ENCODE measurements around the gene ABL2.
"Not testable (repeated sequence)": the region's sequence is repeated elsewhere in the genome, so short reads cannot be mapped to it uniquely, and the experiment has no call there.

Gene ABL2

DNA sequence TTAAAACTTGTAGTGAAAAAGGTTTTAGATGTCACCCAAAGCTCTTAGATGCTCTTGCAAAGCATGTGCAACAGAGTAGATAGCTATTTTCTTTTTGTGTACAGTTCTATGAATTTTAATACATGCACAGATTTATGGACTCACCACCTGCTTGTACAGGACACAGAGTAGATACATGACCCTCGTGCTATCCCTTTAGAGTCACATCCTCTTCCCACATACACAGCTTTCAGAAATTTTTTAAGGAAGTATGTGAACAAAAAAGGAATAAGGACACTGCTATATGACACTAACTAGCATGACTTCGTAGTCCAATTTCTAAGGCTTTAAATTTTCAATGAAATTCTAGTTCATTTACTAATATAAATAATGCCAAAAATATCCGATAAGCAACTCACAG is 60.9 kb downstream of the ABL2 start:
- FAIRE-seq = no peak

DNA sequence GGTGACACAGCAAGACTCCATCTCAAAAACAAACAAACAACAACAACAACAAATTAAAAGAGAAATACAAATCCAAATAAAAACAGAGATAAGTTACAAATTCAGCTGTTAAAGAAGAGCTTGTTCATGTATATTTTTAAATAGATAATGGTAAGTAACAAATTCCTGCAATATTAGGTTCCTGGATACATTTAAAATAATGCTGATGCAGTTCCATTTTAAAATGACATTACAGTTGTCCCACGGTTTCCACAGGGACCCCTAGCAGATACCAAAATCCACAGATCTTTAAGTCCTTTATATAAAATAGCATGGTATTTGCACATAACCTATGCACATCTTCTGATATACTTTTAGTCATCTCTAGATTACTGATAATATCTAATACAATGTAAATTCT is 61.5 kb downstream of the ABL2 start:
- FAIRE-seq = no peak

DNA sequence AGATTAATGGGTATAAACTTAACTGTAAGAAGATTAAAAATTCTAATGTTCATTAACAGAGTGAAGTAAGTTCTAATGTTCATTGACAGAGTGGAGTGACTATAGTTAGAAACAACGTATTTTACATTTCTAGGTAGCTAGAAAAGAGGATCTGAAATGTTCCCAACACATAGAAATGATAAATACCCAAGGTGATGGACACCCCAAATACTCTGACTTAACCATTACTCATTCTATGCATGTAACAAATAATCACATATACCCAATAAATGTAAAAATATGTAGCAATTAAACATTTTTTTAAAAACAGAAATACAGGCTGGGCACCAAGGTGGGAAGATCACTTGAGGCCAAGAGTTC is 62.1 kb downstream of the ABL2 start:
- no peak for FAIRE-seq

DNA sequence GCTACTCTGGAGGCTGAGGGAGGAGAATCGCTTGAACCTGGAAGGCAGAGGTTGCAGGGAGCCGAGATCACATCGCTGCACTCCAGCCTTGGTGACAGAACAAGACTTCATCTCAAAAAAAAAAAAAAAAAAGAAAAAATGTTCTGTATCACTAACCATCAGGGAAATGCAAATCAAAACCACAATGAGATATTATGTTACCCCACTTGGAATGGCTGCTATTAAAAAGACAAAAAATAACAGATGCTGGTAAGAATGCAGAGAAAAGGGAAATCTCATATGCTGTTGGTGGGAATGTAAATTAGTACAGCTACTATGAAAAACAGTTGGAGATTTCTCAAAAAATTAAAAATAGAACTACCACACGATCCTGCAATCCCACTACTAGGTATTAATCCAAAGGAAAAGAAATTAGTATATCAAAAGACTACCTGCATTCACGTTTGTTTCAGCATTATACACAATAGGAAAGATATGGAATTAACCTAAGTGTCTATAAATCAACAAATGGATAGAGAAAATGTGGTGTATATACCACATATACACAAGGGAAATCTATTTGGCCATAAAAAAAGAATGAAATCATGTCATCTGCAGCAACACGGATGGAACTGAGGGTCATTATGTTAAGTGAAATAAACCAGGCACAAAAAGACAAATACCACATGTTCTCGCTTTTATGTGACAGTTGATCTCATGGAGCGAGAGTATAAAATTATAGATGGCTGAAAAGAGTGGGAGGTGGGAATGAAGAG is 62.6 kb downstream of the ABL2 start:
- FAIRE-seq = no peak

DNA sequence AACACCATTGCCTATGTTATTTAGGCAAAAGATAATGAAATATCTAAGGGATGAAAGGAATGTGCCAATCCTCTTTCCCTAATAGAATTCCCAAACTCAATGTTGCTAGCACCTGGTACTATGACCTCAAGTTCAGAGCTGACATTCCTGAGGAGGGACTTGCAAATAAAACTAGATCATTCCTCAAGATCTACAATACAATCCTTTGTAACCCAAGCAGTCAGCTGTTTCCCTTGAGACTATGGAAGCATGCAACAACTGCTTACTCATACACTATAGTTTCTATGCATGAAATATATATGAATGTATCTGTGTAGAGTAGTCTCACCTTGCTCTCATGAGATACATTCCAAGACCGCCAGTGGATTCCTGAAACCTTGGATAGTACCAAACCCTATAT is 65.0 kb downstream of the ABL2 start:
- FAIRE-seq = no peak

DNA sequence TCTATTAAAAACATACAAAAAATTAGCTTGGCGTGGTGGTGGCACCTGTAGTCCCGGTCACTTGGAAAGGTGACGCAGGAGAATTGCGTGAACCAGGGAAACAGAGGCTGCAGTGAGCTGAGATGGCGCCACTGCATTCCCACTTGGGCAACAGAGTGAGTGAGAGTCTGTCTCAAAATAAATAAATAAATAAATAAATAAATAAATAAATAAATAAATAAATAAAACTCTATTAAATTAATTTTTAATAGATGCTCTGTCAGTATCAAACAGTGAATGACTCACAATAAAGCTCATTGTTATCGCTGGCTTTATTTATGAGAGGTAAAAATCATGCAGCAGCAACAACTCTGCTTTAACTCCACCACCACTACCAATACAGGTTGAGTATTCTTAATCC is 72.8 kb downstream of the ABL2 start:
- FAIRE-seq = no peak

DNA sequence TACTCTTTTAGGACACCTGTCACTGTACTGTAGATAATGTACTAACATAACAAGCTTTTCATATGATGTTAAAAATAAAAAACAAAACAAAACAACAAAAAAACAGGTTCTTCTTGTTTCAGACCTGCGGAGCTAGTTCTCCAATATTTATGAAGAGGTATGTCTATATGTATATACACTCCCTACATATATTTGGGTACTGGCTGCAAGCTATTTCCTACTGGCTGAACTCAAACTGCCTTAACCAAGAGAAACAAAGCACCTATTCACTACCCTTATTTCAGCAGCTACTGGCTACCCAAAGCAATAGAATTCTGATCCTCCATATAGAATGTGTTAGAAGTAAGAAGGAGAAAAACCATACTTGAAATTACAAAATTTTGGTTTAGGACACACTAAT is 73.5 kb downstream of the ABL2 start:
- FAIRE-seq = no peak

DNA sequence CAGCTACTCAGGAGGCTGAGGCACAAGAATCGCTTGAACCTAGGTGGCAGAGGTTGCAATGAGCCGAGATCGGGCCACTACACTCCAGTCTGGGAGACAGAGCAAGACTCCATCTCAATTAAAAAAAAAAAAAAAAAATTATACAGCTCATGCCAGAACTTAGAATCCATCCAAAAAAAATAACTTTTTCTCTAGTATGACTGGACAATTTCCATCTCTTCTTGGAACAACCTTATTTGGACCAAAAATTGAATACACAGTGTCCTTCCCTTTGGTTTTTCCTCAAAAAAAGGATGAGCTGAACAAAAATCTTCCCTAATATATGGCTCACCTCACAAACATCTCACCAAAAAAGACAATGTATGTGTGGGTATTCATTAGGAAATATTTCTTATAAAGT is 73.9 kb downstream of the ABL2 start:
- no peak for FAIRE-seq

DNA sequence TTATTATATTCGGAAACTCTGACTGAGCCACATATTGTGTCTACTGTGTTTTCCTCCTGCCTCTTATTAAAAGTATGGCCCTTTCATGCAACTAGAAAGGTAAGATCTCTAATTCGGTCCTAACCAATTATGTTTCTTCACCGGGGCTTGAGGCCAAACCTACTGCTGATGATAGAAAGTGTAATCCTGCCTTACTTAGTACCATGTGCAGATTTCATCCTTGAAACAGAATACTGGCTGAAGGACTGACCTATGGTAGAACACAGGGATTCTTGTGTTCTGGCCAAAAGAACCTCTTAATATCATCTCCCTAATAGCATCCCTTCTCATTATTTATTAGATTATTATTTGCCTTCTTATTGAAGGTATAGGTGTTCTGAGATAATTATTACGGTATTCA is 75.0 kb downstream of the ABL2 start:
- FAIRE-seq = no peak

DNA sequence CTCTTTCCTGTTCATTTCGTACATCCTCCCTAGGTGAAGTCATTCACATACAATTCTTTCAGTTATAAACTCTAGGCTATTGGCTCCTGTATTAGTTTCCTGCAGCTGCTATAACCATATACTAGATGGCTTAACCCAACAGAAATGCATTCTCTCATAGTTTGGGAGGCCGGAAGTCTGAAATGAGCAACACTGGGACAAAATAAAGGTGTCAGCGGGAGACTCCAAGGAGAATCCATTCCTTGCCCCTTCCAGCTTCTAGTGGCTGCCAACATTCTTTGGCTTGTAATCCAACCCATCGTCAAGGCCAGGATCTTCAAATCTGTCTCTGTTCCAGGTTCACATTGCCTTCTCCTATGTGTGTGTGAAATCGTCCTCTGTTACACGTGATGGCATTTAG is 76.3 kb downstream of the ABL2 start:
- FAIRE-seq = no peak

DNA sequence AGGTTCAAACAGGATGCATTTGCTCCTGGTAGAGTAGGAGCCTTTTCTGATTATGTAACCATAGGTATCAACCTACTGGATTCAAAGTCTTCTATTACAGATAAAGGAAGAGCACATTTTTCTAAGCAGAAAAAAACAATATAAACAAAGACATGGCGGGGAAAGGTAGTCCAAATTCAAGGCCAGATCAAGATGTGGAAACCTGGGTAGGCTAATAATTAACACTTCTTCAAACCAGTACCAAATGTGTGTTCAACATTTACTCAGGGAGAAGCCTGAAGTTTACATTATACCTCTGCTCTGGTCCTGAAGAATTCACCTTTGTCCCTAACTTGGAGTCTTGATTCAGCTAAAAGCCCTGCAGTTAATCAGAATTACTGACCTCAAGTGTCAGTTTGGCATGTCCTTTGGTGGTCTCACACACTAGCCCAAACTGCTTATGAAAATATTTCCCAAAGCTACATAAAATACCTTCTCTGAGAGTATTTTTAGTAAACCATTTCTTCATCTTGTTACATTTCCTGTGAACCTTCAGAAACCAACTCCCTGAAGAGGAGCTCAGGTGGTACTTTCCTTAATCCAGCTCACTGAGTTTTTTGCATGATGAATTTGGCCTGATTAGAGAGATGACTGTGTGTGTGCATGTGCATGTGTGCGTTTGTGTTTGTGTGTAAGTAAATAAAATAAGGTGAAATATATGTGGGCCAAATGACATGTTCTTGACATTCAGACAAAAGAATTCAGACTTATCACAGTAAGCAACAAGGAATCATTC is 77.4 kb downstream of the ABL2 start:
- no peak for FAIRE-seq

DNA sequence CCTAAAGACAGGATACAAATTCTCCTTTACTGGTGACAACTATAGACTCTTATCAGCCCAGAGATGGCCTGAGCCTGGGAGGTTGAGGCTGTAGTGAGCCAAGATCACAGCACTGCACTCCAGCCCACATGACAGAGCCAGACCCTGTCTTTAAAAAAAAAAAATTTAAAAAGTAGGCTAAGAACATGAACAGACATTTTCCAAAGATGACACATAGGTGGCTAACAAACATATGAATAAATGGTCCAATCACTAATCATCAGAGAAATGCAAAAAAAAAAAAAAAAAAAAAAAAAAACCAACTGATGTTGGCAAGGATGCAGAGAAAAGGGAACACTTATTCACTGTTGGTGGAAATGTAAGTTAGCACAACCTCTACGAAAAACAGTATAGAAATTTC is 82.6 kb downstream of the ABL2 start:
- no peak for FAIRE-seq

DNA sequence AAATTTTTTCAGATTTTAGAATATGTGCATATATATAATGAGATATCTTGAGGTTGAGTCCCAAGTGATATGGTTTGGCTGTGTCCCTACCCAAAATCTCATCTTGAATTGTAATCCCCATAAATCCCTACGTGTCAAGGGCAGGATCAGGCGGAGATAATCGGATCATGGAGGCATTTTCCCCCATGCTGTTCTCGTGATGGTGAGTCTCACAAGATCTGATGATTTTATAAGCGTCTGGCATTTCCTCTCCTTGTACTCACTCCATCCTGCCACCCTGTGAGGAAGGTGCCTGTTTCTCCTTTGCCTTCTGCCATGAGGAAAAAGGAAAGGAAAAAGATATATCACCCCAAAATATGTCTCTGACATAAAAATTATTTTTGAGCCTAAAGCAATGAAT is 83.0 kb downstream of the ABL2 start:
- no peak for FAIRE-seq

DNA sequence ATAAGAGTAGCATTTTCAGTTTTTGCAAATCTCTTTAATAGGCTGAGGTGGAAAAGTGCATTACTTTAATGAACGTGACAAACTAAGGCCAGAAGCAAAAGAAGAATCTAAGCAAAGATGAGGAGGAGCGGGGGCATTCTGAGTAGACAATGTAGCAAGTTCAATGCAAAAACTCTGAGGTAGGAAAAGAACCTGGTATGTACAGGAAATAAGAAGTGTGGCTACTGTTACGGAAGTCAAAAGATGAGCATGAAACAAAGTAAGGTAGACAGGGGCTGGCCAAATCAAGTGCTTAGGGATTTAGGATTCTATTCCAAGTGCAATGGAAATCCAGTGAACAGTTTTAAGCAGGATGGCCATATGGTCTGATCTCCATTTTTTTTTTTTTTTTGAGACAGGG is 84.0 kb downstream of the ABL2 start:
- no peak for FAIRE-seq

DNA sequence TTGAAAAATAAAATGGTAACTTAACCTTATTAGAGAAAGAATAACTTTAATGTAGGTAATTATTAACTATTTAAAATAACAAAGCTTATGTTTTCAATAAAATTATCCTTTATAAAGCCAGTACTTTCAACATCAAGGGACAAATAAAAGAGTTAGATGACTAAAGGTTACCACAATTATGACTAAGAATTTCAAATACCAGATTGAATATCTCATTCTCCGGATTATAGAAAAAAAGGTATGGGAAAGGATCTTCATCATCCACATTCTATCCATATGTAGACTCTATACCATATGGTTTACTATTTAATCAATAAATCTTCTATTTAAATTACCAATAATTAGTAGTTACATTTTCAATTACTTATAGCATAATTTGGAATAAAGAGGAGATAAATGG is 84.9 kb downstream of the ABL2 start:
- no peak for FAIRE-seq

DNA sequence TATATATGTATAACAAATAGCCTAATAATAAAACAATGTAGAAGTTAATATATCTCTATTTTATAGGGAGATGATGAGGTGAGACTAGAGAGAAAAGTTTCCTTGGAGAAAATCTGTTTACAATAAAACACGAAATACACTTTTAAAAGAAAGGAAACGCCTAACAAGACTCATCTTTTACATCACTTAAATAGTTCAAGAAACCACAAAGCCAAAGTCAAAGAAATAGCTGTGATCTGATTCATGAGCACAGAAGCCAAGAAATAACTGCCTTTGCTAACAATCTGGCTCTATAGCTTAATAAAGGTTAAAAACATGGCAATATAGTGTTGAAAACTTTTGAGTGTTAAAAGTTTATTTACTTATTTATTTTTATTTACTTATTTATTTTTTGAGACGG is 86.2 kb downstream of the ABL2 start:
- no peak for FAIRE-seq

DNA sequence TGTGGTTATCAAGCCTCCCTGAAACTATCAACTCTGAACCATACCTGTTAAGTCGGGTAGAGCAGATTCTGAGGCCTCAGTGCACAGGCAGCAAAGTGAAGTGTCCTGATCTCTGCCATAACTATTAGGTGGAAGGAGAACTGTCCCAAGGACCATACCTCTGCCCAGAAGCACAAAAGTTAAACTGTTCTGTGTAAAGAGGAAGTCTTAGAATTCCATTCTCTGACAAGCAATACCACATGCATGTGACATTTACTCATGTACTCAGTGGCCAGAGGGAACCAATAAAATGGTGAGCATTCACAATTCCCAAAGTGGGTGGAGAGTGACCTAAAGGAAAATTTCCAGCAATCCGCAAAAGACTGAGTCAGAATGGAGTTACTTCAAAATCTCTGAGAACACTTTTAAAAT is 86.6 kb downstream of the ABL2 start:
- no peak for FAIRE-seq

DNA sequence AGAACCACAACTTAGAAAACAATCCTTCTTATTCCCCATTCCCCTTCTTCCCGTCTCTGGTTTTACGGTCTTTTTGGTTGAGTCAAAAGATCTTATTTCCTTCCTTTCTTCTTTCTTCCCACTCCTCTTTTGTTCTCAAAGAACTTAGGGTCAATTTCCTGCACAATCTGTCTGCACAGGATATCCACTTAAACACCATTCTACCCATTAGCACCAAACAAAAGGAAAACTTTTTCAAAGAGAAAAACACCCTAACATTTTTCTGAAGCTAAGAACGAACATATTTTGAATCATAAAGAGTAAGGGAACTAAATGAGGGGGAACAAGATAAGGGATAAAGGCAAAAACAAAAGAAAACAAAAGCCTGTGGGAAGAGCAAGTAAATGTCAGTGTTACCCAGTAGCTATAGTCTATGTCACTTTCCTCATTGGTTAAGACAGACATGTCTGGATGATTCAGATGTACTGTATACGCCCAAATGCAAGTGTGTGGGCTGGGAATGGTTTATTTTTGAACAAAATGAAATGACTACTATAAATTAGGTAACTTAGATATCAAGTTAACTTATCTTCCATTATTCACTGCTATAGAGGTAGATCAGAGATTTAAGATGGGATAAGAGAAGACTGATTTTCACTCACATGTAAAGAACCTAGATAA is 87.8 kb downstream of the ABL2 start:
- FAIRE-seq = no peak

DNA sequence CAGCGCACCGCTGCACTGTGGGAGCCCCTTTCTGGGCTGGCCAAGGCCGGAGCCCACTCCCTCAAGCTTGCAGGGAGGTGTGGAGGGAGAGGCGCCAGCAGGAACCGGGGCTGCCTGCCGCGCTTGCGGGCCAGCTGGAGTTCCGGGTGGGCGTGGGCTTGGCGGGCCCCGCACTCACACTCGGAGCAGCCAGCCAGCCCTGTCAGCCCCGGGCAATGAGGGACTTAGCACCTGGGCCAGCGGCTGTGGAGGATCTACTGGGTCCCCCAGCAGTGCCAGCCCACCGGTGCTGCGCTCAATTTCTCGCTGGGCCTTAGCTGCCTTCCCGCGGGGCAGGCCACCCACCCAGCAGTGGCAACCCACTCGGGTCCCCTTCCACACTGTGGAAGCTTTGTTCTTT is 90.7 kb downstream of the ABL2 start:
- not testable (repeated sequence) for FAIRE-seq

DNA sequence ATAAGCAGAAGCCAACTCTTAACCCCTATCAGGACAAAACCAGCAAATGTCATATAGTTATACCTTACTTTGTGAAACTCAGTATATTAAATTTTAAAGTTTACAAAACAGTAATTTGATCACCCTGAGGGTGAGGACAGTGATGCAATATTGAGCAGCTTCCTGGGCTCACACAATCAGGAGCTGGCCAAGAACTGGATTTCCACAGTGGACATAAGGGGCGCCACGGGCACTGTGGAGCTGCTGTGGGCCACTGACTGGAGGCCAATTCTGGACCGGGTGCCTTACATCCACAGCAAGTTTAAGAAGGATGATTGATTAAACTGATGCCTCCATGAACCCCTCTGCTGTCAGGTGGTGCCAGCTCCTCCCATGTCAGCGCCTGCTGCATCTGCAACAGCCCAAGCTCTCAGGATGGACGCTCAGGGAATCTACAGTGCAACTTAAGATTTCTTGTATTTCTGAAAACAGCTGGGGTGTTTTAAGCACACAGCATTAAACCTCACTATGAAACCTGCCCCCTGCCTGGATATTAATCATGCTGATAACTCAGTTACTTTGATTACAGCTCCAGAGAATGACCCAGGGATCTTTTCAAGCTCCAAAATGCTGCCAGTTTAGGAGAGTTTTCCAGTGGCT is 91.7 kb downstream of the ABL2 start:
- FAIRE-seq = no peak

DNA sequence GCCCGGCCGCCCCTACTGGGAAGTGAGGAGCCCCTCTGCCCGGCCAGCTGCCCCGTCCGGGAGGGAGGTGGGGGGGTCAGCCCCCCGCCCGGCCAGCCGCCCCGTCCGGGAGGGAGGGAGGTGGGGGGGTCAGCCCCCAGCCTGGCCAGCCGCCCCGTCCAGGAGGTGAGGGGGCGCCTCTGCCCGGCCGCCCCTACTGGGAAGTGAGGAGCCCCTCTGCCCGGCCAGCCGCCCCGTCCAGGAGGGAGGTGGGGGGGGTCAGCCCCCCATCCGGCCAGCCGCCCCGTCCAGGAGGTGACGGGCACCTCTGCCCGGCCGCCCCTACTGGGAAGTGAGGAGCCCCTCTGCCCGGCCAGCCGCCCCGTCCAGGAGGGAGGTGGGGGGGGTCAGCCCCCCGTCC is 93.8 kb downstream of the ABL2 start:
- not testable (repeated sequence) for FAIRE-seq

DNA sequence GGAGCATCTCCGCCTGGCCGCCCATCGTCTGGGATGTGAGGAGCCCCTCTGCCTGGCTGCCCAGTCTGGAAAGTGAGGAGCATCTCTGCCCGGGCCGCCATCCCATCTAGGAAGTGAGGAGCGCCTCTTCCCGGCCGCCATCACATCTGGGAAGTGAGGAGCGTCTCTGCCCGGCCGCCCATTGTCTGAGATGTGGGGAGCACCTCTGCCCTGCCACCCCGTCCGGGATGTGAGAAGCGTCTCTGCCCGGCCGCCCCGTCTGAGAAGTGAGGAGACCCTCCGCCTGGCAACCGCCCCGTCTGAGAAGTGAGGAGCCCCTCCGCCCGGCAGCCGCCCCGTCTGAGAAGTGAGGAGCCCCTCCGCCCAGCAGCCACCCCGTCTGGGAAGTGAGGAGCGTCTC is 94.3 kb downstream of the ABL2 start:
- FAIRE-seq = not testable (repeated sequence)

DNA sequence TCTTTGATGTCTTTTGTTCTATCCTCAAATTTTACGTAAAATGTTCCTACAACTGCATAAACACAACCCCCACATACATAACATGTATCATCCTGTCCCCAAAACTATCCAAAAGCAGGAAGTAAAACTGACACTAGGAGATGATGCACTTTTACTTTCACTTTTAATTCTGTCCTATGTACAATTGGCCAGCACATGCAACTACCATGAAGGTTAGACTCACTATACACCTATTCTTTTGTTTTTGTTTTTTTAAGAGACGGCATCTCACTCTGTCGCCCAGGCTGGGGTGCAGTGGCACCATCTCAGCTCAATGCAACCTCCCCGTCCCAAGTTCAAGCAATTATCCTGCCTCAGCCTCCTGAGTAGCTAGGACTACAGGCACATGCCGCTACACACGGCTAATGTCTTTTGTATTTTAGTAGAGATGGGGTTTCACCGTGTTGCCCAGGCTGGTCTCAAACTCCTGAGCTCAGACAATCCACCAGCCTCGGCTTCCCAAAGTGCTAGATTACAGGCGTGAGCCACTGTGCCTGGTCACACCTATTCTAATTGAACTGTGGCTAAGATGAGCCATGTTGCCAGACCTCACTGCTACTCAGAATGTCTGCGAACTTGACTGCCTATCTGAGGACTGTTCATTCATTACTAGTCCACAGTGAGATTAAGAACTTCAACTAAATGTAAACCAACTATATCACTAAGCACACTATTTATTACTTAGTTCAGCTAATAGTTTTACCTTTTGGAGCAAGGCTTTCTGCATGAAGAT is 99.6 kb downstream of the ABL2 start:
- no peak for FAIRE-seq

Measured in A204.1 (cell line).